CD4-positive, alpha-beta T cell (primary cell): ENCODE data around the gene ATP2B3. TPM values are rescaled to one million over a fixed set of nuclear protein-coding genes. Genes with fewer than 3 reads are reported as not detected.

Source experiments
- ATAC-seq: fragments of 200-7000 bp; cut with Tn5 transposase; one replicate; pipeline ENCODE4 v1.10.0; 2022; ENCODE audit warnings: mild to moderate bottlenecking; ENCODE audit not compliant: poor library complexity
- CTCF ChIA-PET: fragments of 350-600 bp; sonication (Branson Sonifier 250); formaldehyde crosslinking; loops from one replicate; lab custom pipeline; 2021; ENCODE audit warnings: antibody characterized with exemption, inconsistent platforms; lab: Charles Lee
- POLR2A ChIA-PET: fragments of 350-600 bp; sonication (Branson Sonifier 250); formaldehyde crosslinking; loops from one replicate; lab custom pipeline; 2021; ENCODE audit warnings: antibody characterized with exemption, inconsistent platforms; lab: Charles Lee
- DNase-seq, 14 experiments: peaks; one replicate each; pipeline ENCODE4 v3.0.0-alpha.2; 2013 to 2020; ENCODE audit warnings: mixed read lengths in 2 of 14
- H3K27ac ChIP-seq, 2 donors: one replicate each; pipeline versions ENCODE4 v1.5.1 to v1.7.0; 2013; ENCODE audit warnings: low read length in 2 of 2, low read depth in 1 of 2, mild to moderate bottlenecking in 1 of 2
- H3K27me3 ChIP-seq, 2 experiments: 1 replicate in 1 of 2; 2 replicates in 1 of 2; pipeline versions ENCODE4 v1.6.1 to v1.7.0; 2013; ENCODE audit warnings: low read length in 2 of 2, control low read depth in 1 of 2, mild to moderate bottlenecking in 1 of 2, moderate library complexity in 1 of 2; ENCODE audit not compliant: insufficient read depth in 2 of 2, control insufficient read depth in 1 of 2
- H3K36me3 ChIP-seq: one replicate; pipeline ENCODE4 v1.6.1; 2013; ENCODE audit warnings: low read length, control low read depth; ENCODE audit not compliant: insufficient read depth
- H3K4me1 ChIP-seq: one replicate; pipeline ENCODE4 v1.6.1; 2013; ENCODE audit warnings: low read length, control low read depth; ENCODE audit not compliant: insufficient read depth
- H3K4me3 ChIP-seq: one replicate; pipeline ENCODE4 v1.5.1; 2013; ENCODE audit warnings: mild to moderate bottlenecking, low read length, moderate library complexity
- H3K9me3 ChIP-seq, 2 experiments: 1 replicate in 1 of 2; 2 replicates in 1 of 2; pipeline versions ENCODE4 v1.6.1 to v1.7.0; 2013; ENCODE audit warnings: low read length in 2 of 2, mild to moderate bottlenecking in 2 of 2, control low read depth in 1 of 2, moderate library complexity in 1 of 2; ENCODE audit not compliant: control insufficient read depth in 1 of 2, insufficient read depth in 1 of 2
- H3K27ac Mint-ChIP-seq: one replicate; pipeline ENCODE4 v1.8.0; 2020; ENCODE audit warnings: mixed read lengths
- H3K27me3 Mint-ChIP-seq: one replicate; pipeline ENCODE4 v1.8.0; 2021; ENCODE audit warnings: mixed read lengths
- H3K36me3 Mint-ChIP-seq: one replicate; pipeline ENCODE4 v1.8.0; 2021; ENCODE audit warnings: low read depth, mixed read lengths
- H3K4me1 Mint-ChIP-seq: one replicate; pipeline ENCODE4 v1.8.0; 2021; ENCODE audit warnings: low read depth, mixed read lengths
- H3K4me3 Mint-ChIP-seq: one replicate; pipeline ENCODE4 v1.8.0; 2020; ENCODE audit warnings: mild to moderate bottlenecking, mixed read lengths
- H3K9me3 Mint-ChIP-seq: one replicate; pipeline ENCODE4 v1.8.0; 2020; ENCODE audit warnings: mixed read lengths
- CTCF ChIP-seq: fragments of 200-600 bp; IDR thresholded peaks from one replicate; pipeline ENCODE4 v1.8.0; 2022; ENCODE audit warnings: antibody characterized with exemption, mild to moderate bottlenecking
- intact Hi-C, 2 experiments: fragments of 100-400 bp; cut with DNase I in 1 of 2; cut with micrococcal nuclease in 1 of 2; formaldehyde crosslinking; loops; one replicate each; pipeline versions ENCODE4 v1.15.1 to v1.9.0; 2023 to 2025; cut with DNase I, micrococcal nuclease
- total RNA-seq, 174 experiments: library from RNA in 2 of 174; stranded (reverse) in 2 of 174; gene quantifications; one replicate each; pipeline ENCODE4 v1.2.3 and lab custom pipeline; 2021 to 2026

ATP2B3 gene
- total RNA-seq, 2 experiments from 2014 or later = not detected

DNA sequence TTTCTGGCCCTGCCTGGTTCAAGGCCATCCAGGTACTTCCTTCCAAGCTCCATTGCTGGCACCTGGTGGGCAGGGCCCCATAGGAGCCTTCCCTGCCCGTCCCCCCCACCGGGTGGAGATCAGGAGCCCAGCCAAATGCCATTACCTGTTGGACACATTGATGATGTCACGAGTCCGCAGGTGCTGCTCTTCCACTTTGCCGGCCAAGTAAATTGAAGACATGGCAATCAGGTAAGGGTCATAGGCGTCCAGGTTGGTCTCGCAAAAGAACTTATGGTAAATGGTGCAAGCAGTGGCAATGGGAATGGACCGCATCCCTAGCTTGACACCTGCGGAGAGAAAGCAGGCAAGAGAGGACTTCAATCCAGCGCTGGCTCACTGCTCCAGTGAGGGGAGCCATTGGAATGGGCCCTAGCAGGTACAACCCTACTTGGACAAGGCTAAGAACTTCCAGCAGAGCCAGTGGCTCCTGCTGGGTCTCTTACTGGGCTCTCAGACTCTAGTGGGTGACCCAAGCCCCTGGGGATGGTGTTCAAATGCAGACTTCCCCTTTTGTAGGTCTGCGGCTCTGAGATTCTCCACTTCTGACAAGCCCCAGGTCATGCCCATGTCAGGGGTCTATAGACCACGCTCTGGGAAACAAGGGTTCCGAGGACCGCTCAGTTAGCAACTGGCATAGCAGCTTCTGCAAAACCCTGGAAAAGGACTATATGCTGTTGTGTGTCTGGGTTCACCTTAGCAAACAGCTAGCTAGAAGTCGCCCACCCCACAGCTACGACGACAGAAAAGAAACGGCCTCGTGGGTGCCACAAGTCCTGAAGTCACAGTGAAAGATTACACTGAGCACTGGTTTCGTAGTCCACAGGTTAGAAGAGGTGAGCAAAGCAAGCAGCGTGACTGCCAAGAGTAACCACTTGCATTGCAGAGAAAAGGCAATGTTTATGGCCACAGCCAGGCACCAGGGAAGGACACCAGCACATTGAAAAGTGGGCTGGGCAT lies 78.7 kb downstream of the ATP2B3 start:
- no peaks in the 10 kb centered on the region for H3K9me3 Mint-ChIP-seq
- ChIA-PET POLR2A (no interaction called here), CTCF (no interaction called here)
- no peak overlapping the region for H3K4me3 Mint-ChIP-seq
- no peaks in the 10 kb centered on the region for H3K27me3 ChIP-seq
- H3K9me3 ChIP-seq = no peaks in the 10 kb centered on the region
- ATAC-seq = no peak
- intact Hi-C loops = loop anchor here in 1 of 2 experiments (5.0 kb wide), 2 partner anchors 124 to 764 kb away; partner anchors contain the start of genes CETN2, HAUS7 and NSDHL
- TF ChIP-seq CTCF = no peak
- H3K4me1 Mint-ChIP-seq = peaks cover 28% of the 10 kb centered on the region
- peaks cover 39% of the 10 kb centered on the region for H3K4me1 ChIP-seq
- H3K27ac ChIP-seq = no peak overlapping the region
- H3K4me3 ChIP-seq = no peak overlapping the region
- H3K27me3 Mint-ChIP-seq = no peaks in the 10 kb centered on the region
- no peak for DNase-seq
- H3K36me3 ChIP-seq = peaks cover 41% of the 10 kb centered on the region
- H3K36me3 Mint-ChIP-seq = peaks cover 37% of the 10 kb centered on the region
- H3K27ac Mint-ChIP-seq = no peak overlapping the region

- Mint-ChIP-seq H3K4me1 (peaks cover 33% of the 10 kb centered on the region), H3K27me3 (no peaks in the 10 kb centered on the region), H3K27ac (peak overlapping the region; percentile 67), H3K4me3 (peak overlapping the region; percentile 92), H3K9me3 (no peaks in the 10 kb centered on the region), H3K36me3 (peaks cover 30% of the 10 kb centered on the region)
- Histone ChIP-seq H3K27me3 (no peaks in the 10 kb centered on the region), H3K36me3 (peaks cover 35% of the 10 kb centered on the region), H3K4me3 (no peak overlapping the region), H3K9me3 (no peaks in the 10 kb centered on the region), H3K4me1 (peaks cover 39% of the 10 kb centered on the region), H3K27ac (no peak overlapping the region)
- ATAC-seq = no peak
- no peak for DNase-seq
- no peak for TF ChIP-seq CTCF
- ChIA-PET POLR2A (interaction anchor here (1.5 kb wide), 1 partner anchor 14 kb away, joined by 10 read pairs; no protein-coding TSS in a partner anchor), CTCF (interaction anchor here (1.0 kb wide), 1 partner anchor 43 kb away, joined by 3 read pairs; no protein-coding TSS in a partner anchor)
- intact Hi-C loops = loop anchor here in 1 of 2 experiments (5.0 kb wide), 2 partner anchors 125 to 765 kb away; partner anchors contain the start of genes CETN2, HAUS7 and NSDHL
Measured at GRCh38 chrX:153596981-153597750, 79.7 kb downstream of the ATP2B3 start.
